GM12873 (cell line): ENCODE measurements around the gene FOLR3.
A peak's percentile ranks its signal among the peaks of the same experiment; 100 is the strongest.
"Not testable (repeated sequence)": the region's sequence is repeated elsewhere in the genome, so short reads cannot be mapped to it uniquely, and the experiment has no call there.

ENCODE experiments used
- TF ChIP-seq, protein P1 (sequence below): IDR thresholded peaks from 2 replicates; pipeline ENCODE4 v1.5.1; 2012; ENCODE audit warnings: low read depth, mild to moderate bottlenecking, moderate library complexity, low read length, control low read depth; ENCODE audit not compliant: insufficient read depth; ENCODE audit errors: missing control alignments

FOLR3 gene

GRCh38 chr11:72135473-72135872 lies at the start of gene FOLR3:
Gene FOLR3, plus strand, starts transcription at chr11:72135725. Its CDS starts 228 bp downstream, at chr11:72135953.
- TF ChIP-seq, protein P1, sequence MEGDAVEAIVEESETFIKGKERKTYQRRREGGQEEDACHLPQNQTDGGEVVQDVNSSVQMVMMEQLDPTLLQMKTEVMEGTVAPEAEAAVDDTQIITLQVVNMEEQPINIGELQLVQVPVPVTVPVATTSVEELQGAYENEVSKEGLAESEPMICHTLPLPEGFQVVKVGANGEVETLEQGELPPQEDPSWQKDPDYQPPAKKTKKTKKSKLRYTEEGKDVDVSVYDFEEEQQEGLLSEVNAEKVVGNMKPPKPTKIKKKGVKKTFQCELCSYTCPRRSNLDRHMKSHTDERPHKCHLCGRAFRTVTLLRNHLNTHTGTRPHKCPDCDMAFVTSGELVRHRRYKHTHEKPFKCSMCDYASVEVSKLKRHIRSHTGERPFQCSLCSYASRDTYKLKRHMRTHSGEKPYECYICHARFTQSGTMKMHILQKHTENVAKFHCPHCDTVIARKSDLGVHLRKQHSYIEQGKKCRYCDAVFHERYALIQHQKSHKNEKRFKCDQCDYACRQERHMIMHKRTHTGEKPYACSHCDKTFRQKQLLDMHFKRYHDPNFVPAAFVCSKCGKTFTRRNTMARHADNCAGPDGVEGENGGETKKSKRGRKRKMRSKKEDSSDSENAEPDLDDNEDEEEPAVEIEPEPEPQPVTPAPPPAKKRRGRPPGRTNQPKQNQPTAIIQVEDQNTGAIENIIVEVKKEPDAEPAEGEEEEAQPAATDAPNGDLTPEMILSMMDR = not testable (repeated sequence)

DNA sequence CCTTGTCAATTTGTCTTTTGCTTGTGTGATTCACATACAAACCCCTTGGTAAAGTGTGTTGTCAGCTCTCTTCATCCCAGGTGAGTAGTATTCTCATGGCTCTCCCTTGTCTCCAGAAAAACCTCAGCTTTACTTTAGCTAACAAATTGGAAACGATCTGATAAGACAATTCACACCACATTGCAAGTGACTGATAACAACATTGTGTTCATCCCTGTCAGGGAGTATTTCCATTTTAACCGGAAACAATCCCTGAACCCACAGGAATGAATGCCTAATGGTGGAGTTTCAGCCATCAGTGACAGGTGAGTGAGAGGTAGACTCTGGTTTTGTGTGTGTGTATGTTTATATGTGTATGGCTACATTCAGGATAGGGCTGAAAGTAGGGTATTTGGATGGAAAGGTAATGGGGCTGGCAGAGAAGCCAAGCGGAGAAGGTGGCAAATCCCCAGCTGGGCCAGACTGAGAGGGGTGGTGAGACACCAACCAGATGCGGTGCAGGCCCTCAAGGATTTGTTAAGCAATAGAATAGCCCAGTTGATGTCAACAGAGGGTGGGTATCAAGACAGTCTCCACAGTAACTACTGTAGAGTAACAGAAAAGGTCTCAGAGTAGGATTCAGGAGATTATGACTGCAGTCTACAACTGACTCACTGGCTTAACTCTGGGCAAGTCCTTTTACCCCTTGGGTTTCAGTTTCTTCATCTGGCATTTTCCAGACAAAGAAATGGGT lies 47.3 kb upstream of the FOLR3 start:
- TF ChIP-seq, protein P1 = no peak

DNA sequence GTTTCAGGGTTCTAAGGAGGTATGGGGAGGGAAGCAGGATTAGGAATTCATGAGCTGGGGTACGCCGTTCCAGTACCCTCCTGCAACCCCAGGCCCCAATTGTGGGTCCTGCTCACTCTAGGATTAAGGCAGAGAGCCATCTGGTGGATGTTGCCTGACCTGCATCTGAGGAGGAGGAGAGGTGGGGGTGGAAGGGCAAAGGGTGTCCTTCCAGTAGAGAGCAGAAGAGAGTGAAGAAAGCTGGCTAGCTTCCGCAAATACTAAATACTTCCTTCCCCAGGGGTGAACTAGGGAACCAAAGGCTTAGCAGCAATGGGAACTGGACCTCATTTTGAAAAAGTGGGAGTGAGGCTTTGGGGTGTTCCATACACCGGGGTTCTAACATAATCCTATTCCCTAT lies 44.2 kb upstream of the FOLR3 start:
- TF ChIP-seq, protein P1 = peak; percentile 85

- TF ChIP-seq, protein P1 = no peak
Measured at GRCh38 chr11:72098741-72099140, 36.8 kb upstream of the FOLR3 start.

DNA sequence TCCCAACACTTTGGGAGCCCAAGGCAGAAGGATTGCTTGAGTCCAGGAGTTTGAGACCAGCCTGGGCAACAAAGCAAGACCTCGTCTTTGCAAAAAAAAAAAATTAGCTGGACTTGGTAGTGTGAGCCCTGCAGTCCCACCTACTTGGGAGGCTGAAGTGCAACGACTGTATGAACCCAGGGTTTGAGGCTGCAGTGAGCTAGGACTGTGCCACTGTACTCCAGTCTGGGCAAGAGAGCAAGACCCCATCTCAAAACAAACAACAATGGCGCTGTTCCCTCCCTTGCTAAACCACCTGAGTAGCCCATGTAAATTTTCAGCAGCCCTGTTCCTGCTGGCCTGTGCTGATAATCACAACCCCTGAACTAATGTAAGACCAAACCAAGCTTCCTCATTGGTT lies 35.5 kb upstream of the FOLR3 start:
- TF ChIP-seq, protein P1 = no peak

DNA sequence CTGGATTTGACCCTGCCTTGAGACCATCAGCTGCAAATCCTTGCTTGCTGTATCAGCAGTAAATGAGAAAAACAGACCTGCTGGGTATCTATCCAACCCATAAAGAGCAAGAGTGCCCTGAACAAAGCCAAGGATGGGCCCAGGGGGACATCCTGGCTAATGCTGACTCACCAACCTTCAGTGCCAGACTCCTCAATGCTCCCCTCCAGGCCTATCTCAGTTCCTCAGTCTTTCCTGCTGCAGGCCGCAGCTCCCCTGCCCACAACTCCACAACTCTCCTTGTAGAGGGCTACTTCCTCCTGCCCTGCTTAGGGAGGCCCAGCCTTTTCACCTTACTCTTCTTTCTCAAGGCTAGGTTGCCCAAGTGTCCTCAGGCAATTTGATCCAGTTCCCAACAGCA lies 35.1 kb upstream of the FOLR3 start:
- TF ChIP-seq, protein P1 = no peak

DNA sequence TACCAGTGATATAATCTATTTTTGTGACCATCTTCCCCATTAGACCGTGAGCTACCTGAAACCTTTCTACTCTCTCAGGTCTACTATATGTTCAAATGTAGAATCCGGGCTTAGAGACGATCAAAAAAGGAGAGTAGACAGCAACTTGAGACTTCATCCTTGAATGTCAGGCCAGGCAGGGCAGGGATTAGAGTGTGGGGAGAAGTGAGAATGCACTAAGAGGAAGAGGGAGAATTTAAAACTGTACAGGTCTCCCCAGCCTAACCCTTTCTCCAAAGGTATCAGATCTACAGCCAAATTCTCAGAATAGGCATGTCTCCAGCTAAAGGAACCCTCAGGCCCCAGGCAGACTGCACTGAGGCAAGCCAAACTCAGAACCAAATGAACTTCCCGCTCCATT lies 33.4 kb upstream of the FOLR3 start:
- TF ChIP-seq, protein P1 = no peak
